ENCODE data around the gene LGR6. TPM values are rescaled to one million over a fixed set of nuclear protein-coding genes. Genes with fewer than 3 reads are reported as not detected.

LGR6 gene
- polyA plus RNA-seq, 12 donors = 0.20 to 32.4 (median 1.5) TPM; not detected in 2

DNA sequence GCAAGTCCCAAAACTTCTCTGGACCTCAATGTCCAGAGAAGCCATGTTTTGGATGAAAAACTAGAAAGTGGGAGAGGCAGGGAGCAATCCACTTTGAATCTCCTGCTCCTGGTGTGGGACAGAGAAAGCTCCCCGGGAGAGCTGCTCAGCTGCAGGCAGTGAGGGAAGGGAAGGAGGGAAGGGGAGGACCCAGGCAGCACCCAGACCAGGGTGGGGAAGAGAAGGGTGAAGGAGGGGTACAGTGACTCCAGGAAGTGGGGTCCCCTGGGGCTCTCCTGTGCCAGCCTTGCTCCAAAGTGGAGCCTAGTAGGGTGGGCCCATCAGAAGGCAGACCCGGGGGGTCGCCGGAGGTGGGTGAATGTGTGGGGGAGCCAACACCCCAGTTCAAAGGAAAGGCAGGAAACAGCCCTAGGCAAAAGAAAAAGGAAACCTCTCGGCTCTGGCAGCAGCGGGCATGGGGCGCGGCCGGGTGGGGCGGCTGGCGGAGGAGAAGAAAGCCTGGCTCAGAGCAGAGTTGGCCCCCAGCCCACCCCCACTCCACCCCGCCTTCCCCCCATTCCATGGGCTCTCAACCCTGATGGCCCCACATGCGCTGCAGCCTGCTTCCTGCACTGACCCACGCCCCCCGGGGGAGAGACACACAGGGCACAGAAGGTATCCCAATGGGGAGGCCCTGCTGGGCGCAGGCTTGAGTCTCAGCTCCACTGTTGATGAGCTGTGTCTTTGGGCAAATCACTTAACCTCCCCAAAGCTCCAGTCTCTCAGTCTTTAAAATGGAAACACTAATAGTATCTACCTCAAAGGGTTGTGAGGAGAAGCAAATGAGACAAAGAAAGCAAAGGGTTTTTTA is 5.7 kb downstream of the LGR6 start:
- no peak for DNase-seq

DNA sequence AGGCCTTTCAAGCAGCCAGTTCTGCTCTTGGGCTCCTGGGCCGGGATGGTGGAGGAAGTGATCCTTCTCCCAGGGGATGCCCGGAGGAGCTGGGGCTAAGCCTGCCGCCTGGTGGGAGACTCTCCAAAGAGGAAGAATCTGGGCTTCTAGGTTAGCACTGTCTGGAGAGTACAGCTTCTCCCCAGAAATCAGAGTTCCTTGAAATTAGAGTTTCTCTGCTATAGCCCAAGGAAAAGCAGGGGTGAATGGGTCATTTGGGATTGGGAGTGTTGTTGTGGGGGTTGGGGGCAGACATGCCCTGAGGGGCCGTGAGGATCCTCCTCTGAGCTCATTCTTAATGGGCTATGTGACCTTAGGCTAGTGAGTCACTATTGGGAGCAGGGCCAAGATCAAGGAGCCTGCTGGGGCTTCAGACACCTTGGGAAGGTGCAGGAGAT is 6.5 kb downstream of the LGR6 start:
- no peak for DNase-seq

DNA sequence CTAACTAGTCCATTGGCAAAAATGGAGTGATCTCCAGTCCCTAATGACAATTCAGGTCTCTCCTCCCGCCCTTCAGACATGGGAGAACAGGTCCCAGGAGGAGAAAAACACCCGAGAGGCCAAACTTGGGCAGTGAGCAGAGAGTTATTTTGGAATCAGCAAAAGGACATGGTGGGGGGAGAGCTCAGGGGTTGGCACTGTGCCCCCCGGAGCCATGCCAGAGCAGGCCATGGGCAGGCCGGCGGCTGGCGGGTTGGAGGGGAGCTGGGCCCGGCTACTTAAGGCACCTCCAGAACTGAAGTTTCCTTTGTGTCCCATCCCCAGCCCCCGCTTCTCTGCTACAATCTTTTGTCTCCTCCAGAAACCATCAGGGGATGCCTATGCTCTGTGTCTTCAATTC is 7.1 kb downstream of the LGR6 start:
- no peak for DNase-seq

DNA sequence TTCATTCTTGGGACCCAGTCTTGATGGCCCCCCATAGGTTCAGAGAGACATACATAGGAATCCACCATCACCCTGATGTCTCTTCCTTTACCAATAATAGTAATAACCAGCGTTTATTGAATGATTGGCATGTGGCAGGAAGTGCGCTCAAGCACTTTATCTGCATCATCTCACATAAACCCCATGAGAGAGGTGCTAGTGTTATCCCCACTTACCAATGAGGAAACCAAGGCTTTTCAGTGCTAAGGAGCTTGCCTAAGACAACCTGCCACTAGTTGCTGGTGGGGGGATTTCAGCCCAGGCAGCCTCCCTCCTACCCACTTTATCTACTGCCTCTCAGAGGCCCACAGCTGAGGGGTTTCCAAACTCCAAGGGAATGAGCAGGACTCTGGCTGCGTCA is 7.7 kb downstream of the LGR6 start:
- no peak for DNase-seq

DNA sequence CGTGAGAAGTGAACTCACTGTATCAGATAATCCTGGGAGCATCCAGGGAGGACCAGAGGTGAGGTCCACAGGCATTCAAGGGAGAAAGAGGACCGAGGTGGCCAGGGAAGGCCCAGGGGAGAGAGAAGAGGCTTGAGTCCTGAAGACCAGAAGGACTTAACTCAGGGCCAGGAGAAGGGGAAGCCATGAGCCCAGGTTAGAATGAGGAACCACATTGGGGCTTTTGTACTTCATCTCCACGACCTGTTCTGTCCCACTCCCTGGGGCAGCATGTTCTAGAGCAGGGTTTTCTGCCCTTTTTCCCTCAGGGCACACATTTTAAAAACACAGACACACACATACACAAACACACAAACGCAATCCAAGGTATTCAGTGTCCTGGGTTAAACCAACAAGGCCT is 8.4 kb downstream of the LGR6 start:
- DNase-seq = no peak

DNA sequence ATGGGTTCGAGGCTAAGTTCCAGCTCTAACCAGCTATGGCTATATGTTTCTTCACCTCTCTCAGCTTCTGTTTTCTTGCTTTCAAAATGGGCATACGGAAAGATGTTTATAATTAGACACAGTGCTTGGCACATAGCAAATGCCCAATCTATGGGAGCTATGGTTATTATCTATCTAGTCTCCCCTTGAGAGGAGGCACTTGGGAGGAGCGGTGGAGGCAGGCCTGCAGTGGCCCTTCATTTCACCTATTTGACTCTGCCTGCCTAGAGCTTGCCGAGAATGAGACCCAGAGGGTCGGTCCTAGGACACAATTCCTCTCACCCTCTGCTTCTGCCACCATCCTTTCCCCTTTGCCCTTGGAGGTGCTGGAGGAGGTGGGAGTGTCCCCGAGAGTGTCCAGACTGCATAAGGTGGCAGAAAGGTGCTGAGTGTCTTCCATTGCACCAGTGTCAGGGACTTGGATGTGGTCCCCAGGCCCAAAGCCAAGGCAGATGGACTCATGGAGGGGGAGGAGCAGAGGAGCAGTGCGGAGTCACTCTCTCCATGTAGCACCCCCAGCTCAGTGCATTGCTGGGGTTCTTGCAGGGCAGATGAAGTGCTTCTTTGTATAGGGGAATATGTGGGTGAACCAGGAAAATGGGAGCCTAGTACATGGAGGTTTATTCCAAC is 9.0 kb downstream of the LGR6 start:
- DNase-seq = no peak

DNA sequence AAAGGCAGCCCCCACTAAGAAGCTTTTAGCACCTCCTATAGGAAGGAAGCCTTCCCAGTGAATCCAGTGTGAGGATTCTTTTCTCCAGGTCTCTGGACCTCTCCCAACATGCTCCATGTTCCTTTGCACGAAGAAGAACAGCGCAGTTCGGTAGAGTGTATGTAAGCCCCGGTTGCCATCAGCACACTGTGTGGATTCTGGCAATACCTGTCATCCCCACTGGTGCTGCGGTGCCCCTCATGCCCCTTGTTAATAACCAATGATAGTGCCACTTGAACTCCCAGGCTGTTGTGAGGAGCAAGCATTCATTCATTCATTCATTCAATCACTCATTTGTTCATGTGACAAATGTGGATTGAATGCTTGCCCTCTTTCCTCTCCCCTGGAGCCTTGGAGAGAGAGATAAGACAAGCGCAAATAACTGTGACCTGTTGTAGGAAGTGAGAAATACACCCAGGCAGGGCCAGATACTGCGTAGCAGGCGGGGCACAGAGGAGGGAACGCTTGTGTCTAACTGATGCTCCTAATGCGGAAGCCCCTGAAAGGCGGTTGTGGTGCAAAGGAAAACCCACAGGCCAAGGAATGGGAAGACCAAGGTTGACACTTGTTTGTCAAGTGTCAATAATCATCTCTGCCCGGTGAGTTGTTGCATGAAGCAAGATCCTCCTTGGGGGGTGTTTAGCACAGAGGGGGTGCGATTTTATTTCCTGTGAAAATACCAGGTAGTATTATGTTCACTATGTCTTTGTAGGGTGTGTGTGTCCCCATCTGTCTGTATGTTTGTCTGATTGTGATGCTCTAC is 9.8 kb downstream of the LGR6 start:
- DNase-seq = no peak

DNA sequence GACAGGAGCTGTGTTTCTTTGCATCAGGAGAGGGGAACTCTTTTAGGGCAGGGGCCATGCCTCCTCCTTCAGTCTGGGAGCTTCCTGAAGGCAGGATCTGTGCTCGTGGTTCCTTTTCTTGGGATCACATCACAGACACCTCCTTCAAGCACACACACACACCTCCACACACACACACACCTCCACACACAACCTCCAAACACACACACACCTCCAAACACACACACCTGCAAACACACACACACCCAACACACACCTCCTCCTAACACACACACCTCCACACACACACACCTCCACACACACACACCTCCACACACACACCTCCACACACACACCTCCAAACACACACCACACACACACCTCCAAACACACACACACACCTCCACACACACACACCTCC is 10.5 kb downstream of the LGR6 start:
- DNase-seq = no peak

DNA sequence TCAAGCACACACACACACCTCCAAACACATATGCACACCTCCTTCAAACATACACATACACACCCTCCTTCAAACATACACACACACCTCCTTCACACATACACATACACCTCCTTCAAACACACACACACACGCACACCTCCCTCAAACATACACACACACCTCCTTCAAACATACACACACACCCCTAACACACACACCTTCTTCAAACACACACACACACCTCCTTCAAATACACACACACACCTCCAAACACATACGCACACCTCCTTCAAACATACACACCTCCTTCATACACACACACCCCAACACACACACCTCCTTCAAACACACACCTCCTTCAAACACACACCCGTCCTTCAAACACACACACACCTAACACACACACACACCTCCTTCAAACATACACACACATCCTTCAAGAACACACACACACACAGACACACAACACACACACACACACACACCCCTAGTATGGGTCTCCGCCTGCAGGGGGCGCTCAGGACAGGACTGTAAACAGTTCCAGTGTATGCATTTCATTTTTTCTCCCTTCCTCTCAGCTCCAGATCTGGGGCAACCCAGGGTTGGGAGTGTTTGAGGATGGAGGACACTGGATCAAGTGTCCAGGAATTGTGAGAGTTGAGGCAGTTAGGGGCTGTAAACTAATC is 12.1 kb downstream of the LGR6 start:
- no peak for DNase-seq

DNA sequence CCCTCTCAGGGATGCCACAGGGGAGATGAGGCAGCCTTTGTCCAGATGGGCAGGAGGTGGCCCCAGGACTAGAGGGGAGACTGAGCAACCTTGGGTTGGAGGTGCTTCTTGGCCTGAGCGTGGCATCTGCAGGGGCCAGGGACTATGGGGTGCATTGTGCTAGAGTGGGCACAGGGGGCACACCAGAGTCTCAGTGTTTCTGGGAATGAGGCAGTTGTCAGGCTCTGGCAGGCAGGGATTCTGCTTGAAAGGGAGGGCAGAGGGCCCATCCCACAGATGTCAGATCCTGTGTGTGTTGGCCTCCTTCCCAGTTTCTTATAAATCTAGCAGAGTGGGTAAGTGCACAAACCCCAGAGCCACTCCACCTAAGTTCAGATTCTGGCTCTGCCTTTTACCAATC is 13.7 kb downstream of the LGR6 start:
- no peak for DNase-seq

DNA sequence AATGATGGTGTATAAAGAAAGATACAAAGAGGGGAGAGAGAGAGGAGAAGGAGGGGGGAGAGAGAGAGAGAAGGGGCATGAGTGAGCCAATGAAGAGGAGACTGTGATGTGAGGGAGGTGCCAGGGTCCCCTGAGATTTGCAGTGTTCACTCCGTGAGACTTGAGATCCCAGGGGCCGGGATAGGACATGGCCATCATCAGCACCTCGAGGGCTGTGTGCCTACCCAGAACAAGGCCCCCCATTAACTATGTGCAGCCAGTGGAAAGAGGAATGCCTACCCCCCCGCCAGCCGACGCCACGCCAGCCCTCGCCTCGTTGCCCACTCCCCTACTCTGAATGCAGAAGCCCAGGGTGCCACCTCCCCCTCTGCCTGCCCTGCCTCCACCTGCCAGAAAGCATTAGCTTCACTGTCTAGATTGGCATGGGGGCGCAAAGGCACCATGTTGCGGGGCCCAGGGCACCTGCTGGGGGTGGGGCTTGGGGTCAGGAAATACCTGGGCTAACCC is 14.8 kb downstream of the LGR6 start:
- DNase-seq = no peak

DNA sequence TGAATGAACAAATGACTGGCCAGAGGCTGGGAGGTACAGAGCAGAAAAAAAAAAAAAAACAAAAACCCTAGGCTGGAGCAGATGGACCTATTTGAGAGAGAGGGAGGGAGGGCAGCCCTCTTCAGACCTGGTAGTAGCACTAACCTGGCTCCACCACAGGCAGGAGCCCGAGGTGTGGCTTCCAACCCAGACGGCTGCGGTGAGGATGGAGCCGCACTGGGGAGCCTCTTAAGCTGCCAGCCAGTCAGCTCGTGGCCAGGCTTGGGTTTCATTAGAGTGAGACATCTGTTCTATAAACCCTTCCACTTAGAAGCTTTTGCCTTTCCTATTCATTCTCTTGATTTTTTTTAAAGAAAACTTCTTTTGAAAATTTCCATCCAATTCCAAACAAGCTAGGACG is 16.8 kb downstream of the LGR6 start:
- DNase-seq = no peak

DNA sequence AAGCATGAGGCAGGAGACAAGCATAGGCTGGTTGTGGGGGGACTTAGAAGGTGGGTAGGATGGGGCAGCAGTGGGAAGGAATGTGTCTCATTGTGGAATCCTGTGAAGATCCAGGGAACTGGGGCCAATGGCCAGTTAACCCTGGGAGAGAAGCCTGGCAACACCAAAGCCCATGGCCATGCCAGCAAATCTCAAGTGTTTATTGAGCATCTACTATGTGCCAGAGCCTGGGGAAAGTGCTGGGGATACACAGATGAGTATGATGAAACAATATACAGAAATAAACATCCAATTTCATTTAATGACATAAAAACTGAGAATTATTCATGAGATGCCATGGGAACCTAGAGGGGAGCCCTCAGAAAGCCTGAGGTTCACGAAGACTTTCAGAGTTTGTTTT is 17.4 kb downstream of the LGR6 start:
- DNase-seq = no peak

DNA sequence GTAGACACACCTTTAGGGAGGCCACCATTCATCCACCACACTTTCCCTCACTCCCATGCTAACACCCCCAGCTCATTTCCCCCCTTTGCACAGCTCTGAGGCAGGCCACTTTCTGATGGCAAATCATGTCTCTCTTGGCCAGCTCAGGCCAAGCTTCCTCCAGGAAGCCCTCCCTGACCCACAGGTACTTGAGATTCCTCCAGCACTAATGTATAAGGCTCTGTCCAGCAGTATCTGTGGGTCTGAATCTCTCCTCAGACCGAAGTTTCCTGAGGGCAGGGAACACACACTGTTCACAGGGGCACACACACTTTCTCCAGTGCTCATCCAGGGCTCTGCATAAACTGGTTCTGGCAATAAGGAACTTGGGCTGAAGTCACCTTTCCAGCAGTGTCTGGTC is 19.2 kb downstream of the LGR6 start:
- DNase-seq = no peak

DNA sequence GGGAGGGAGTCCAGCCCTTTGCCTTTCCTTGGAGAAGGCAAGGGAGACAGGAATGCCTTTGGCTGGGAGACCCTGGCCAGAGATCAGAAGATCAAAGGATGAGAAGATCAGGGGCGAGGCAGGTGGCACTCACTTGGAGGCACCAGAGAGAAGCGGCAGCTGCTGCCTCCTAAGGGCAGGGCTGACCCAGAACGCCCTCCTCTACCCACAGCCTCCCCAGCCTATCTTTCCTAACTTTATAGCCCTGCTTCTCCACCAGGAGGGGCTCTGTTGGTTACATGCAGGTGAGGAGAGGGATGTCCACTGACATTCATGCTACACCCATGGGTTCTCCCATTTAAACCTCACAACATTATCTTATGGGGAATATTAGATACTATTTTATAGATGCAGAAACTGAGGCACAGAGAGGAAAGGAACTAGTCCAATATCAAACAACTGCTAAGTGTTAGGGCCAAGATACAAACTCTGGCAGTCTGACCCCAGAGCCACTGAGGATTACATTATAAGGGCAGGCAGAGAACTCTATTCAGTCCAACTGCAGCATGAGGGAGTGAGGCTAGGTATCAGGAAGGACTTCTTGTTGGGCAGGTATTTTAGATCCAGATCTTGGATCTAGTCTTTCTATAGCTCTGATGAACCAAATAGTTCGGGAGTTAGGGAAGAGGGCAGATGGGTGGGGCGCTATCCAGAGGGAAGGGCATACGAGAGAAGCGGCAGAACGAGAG is 19.9 kb downstream of the LGR6 start:
- no peak for DNase-seq

DNA sequence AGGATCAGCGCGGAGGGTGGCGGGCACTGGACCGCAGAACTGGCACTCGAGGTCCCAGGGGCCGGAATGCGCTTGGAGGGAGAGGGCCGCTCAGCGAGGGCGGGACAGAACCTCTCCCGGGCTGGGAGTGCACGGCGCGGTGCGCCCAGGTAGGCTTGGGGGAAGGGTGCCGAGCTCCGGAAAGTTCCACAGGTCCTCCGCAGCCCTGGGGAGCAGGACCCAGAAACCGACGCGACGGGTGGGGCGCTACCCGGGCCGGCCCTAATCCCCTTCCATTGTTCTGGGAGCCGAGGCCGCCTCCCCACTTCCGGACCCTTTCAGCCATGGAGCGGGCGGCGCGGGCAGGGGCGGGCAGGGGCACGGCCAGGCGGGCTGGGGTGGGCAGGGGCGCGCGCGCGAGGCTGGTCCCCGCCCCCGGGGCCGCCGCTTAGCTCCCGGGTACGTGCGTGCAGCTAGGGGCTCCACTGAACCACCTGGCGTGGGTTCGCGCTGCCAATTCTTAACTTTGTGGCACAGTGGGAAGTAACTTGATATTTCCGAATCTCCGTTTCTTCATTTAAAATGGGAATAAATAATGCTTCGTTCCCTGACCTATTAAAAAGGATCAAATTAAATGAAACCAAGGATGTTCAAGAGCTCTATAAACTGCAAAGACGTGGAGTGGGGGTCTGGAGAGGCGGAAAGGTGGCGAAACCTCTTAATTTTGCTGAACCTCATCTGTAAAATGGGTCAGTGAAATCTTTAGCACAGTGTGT is 20.7 kb downstream of the LGR6 start:
- DNase-seq = no peak

DNA sequence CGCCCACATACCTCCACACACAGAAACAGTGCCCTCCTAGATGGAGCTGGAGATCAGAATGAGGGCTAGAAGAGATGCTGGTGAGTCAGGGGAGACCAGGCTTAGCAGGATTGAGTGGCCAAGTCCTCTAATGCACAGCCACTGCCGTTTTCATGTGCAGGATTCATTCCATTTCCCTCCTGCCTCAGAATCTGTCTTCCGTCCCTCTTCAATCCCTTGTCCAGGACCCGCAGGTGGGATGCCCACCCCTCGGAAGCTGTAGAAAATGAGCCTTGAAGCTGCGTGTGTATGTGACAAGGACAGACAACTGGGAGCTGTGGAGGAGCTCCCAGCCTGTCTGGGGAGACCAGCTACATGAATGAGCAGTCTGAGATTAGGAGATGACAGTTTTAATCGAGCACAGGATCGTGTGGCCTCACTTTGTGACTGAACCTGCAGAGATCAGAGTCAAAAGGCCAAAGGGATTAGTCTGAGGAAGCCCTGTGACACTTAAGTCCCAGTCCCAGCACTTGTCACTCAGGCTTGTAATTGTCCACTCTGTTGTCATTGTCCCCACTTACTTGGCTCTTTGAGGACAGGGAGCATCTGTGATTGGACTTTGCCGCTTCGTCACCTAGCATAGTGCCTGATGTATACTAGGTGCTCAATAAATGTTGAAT is 22.0 kb downstream of the LGR6 start:
- no peak for DNase-seq

DNA sequence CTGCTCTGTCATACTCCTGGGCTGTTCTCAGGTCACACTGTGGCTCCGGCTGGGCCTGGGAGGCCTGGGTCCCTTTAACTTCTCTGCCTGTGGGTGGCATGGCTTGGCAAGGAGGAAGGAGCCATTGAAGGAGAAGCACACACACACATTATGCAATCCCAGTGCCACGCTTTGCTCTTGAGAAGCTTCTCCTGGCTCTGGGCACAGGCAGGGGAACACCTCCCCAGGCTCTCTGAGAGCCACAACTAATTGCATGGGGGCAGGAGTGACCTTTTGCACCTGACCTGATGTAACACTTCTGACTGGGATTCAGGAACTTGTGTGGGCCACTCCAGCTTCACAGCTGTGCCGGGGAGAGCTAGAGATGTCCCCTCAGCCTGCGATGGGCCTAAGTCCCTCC is 23.1 kb downstream of the LGR6 start:
- no peak for DNase-seq

DNA sequence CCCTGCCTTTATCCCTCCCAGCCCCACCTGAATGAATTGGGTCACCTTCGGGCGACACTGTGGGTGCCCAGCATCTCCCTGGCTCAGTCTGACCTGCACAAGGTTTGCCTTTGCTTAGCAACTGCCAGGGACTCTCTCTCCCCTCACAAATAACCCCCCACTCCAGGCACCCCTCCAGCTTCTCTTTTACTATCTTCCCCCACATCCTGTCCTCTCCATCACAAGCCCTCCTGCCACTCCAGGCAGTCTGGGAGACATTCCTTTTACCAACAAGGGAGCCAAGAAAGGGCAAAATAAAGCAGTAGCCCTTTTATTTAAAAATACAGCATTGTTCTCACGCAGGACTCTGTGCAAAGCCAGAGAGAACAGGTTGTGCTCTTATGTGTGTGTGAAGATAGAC is 23.9 kb downstream of the LGR6 start:
- DNase-seq = no peak

DNA sequence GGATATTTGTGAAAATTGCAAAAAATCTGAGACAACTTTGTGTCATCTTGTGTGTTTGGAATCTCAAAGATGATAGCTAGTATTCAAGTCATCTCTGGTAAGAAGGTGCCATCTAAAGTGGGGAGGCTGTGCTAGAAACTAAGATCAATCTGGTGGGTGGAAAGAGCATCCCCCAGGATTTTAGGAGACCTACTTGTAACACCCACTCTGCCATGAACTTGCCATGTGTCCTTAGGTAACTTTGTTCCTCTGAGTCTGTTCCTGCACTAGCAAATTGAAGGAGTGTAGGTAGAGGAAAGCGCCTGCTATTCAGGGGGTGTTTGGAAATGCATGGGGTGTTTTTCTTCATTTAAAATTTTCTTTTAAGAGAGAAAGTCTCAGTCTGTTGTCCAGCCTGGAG is 24.4 kb downstream of the LGR6 start:
- DNase-seq = no peak
